GM12873 (cell line): ENCODE results near the gene CYB561D1.
A peak's percentile ranks its signal among the peaks of the same experiment; 100 is the strongest.

Source experiments
- CTCF ChIP-seq: IDR thresholded peaks from 2 replicates; pipeline ENCODE4 v1.5.1; 2012; ENCODE audit warnings: low read depth, mild to moderate bottlenecking, moderate library complexity, low read length, control low read depth; ENCODE audit not compliant: insufficient read depth; ENCODE audit errors: missing control alignments

CYB561D1 gene

GRCh38 chr1:109493805-109494539, at the start of gene CYB561D1:
Gene CYB561D1, plus strand, starts transcription at chr1:109494094. Its CDS starts 46 bp downstream, at chr1:109494140.
- TF ChIP-seq CTCF = peak; percentile 94

DNA sequence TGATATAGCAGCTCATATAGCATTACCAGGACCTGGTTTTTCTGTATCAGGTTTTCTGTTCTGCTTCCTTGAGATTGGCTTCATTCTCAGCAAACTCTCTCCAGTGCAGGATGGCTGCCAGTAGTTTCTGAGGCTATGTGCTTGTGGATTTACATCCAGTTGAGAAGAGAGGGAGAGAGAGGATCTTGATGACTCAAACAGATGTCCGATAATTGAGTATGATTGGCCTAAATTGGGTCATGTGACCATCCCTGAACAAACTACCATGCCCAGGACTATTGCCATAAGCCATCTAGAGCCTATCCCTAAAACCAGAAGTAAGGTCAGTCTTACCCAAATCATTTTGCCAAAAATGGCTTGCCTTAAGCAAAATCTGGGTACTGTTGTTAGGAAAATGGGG, 49.5 kb upstream of the CYB561D1 start:
- no peak for TF ChIP-seq CTCF

GRCh38 chr1:109447524-109447923, 46.4 kb upstream of the CYB561D1 start:
- no peak for TF ChIP-seq CTCF

DNA sequence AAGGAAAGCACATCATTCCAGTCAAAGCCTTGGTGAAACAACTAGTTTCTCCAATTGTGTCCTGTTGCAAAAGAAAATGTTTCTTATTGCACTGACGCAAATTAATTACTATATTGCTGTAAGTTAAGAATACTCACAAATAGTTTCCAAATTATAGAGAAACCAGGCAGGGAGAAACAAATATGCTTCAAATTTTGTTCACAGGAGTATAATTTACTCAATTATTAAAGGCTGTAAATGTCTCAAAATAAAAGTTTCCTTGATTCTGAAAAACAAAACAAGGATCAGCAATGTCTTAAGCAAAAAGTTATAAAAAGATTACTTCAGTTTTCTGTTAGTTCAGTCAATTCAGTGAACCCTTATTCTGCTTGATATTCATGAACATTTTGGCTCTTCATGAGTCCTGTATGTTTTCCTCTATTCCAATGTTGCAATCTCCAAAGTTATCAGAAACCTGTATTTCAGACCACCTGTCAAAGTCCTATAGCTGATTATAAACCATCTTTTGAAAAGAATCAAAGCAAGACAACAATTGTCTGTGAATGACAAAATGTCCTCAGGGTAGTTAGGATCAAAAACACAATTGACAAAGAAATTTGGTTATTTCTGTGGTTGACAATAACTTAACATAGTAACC, 39.3 kb upstream of the CYB561D1 start:
- TF ChIP-seq CTCF = no peak

DNA sequence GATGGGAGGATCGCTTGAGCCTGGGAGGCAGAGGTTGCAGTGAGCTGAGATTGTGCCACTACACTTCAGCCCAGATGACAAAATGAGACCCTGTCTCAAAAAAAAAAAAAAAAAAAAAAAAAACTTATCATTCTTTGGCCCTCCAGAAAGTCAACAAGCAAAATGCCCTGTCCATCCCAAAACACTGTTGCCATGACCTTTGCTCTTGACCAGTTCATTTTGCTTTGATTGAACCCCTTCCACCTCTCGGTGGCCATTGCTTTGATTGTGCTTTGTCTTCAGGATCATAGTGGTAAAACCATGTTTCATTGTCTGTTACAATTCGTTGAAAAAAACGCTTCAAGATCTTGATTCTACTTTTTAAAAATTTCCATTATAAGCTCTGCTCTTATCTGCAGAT, 36.1 kb upstream of the CYB561D1 start:
- no peak for TF ChIP-seq CTCF

DNA sequence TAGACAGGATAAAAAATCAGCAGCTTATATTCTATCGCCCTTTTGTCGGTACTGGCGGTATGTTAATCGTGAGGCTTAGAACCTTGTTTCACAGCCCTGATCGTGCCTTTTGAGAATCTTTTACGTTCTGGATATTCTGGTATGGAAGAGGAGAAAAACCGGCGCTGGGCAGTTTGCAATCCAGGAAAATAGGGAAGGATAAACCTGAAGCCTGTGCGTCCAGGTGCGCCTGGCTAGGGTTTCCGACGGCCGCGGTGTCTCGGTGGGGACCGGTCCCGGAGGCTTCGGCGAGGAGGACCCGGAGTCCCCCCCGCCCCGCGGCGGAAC, 27.8 kb upstream of the CYB561D1 start:
- no peak for TF ChIP-seq CTCF

DNA sequence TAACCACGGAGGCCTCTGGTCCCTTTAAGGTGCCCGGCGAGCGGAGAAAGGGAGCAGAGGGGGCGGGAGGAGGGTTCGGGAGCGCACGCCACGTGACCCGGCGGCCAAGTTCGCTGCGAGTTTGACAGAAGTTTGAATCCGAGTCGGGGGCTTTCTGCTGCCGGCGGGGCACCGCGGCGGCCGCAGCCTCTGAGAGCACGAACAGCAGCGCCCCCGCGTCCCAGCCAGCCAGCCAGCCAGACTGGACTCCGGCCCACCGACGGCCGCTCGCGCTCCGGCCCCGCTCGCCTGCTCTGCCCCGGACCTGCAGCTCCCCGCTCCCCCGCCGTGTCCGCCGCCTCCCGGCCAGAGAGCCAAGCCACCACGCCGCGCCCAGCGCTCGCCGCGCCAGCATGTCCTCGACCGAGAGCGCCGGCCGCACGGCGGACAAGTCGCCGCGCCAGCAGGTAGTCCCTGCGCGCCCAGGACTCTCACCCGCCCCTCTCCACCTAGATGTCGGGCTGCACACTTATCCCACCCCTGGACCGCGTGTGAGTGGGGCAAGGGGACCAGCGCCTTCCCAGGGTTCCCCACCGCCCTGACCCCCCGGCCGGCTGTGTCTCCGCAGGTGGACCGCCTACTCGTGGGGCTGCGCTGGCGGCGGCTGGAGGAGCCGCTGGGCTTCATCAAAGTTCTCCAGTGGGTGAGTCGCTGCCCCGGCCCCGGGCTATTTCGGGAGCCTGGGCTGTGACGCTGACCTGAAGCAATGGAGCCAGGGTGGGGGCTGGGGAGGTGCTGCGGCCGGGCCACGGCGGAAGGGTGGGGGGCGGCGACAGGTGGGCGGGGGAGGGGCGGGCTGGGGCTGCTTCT, 27.2 kb upstream of the CYB561D1 start, which contains the start of gene SYPL2:
TSS of gene SYPL2 (plus strand) at position 95 of the 849 bp plus-strand sequence. CDS start at position 393, 298 bp downstream.
- no peak for TF ChIP-seq CTCF
